Measurements from ENCODE around the gene CALCB.
"Not testable (repeated sequence)": the region's sequence is repeated elsewhere in the genome, so short reads cannot be mapped to it uniquely, and the experiment has no call there.

Gene CALCB, protein sequence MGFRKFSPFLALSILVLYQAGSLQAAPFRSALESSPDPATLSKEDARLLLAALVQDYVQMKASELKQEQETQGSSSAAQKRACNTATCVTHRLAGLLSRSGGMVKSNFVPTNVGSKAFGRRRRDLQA

DNA sequence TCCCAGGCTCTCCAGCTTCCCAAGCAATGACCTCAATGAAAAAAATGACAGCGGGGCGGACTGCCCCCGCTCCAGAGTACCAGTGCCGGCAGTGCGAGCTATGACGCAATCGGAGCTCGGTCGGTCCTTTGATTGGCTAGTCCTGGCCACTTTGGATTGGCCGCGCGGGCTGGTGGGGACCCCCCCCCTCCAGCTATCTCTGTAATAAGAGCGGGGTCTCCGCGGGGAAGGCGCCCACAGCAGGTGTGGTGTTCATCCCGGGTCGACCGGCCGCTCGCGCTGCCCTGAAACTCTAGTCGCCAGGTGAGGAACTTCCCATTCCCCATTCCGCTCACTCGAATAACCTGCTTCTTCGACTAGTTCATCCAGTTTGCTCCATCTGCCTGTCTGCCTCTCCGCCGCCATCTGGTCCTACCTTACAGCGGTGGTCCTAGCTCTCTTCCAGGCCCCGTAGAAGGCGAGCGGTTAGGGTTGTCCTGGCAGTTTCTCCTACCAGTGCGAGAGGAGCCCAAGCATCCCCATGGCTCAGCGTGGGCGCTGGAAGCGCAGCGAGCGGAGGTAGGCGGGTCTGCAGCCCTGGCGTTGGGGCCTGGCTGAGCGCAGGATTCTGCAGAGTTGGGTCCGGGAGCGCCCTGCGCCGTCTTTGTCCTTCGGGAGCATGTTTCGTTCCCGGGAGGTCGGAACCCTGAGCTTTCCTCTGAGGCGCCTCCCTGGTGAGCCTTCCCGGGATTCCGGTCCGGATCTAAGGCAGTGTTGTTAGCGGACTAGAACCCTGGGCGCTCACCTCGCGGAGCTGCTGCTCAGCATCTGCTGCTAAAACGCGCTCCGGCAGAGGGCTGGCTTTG lies at the start of gene CALCB:
Gene CALCB, plus strand, starts transcription at position 233 of the 845 bp plus-strand sequence. CDS start 1,126 bp downstream, outside the sequence.
- no peak for DNase-seq

DNA sequence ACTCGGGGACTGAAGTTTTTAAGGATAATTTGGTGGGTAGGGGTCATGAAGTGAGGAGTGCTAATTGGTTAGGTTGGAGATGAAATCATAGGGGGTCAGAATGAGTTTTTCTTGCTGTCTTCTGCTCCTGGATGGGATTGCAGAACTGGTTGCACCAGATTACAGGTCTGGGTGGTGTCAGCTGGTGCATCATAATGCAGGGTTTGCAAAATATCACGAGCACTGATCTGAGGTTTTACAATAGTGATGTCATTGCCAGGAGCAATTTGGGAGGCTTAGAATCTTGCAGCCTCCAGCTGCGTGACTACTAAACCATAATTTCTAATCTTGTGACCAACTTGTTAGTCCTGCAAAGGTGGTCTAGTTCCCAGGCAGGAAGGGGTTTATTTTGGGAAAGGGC lies 46.4 kb upstream of the CALCB start:
- no peak for DNase-seq

DNA sequence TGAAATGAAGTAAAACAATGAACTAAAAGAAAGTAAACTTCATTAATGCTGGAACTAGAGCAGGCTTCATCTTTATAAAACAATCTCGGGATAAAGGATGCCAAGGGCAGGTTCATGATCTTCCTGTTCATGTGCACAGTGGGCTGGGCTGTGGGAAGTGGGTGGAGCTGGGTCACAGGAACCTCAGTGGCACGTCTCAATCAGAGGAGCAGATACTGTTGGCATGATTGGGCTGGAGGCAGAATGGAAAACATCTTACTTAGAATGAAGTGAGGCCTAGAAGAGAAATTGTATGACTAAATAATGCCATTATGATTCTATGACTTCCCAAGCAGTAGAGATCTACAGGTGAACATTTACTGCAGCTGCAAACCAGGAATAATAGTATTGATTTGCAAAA lies 45.4 kb upstream of the CALCB start:
- DNase-seq, result no peak

DNA sequence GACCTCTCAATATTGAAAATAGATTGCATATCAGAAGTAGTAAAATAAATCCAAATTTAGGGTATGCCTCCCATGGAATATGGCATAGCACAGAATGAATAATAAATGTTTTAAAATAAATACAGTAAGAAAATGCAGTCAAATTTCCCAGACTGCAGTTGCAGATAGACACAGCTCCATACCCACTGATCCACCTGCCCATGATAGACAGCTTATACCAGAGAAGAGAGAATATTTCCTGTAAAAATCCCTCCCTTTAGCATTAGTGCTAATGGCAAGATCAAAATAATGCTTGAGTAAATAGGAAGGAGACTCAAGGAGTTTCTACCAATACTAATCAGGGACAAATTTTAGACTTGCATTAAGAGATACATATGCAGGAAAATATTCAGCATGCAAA lies 45.0 kb upstream of the CALCB start:
- DNase-seq, result no peak

DNA sequence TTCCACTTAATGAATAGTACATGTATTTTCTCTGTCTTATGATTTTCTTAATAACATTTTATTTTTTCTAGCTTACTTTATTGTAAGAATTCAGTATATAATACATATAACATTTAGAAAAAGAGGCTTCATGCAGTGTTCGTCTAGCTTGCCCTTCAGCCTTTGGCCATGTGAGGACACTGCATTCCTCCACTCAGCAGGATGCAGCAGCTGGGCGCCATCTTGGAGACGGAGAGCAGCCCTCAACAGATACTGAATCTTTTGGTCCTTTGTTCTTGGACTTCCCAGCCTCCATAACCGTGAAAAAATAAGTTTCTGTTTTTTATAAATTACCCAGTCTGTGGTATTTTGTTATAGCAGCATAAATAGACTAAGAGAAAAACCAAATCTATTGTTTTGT lies 41.4 kb upstream of the CALCB start:
- not testable (repeated sequence) for DNase-seq

DNA sequence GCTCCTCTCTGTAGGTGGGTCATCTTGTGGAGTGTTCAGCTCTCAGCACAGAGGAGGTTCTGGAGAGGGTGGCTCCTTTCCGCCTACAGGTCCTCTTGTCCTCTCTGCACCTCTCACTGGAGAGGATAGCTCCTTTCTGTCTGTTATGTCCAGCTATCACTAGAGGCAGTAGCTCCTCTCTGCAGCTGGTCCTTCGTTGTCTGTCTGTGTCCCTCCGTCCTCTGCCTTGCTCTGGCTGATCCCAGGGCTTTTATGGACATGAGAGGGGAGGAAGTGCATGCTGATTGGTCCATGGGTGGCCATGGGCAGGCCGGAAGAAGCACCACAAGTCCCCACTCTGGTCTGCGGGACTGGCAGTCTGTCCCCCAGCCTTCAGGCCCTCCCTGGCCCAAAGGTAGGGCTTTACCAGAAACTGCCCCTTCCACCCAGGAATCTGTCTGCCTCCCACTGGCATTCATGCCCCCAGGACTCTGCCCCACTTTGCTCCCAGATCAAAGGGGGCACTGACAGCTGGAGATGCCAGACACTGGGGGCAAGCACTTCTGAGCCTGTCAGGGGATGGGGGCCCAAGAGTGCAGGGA lies 38.6 kb upstream of the CALCB start:
- no peak for DNase-seq

DNA sequence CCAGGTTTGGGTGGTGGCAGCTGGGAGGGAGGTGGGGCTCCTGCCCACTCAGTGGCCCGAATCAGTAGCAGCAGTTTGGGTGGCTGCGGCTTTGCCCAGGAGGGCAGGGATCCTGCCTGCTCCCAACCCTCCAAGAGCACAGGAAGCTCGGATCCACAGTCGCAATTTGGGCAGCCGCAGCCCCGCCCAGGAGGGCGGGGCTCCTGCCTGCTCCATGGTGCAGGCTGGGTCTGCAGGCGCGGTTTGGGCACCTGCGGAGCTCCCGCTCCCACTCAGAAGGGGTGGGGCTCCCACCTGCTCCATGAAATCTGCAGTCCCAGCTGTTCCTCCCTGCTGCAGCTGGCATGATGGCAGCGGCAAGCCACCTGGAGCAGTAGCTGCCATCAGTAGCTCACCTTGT lies 38.1 kb upstream of the CALCB start:
- no peak for DNase-seq

DNA sequence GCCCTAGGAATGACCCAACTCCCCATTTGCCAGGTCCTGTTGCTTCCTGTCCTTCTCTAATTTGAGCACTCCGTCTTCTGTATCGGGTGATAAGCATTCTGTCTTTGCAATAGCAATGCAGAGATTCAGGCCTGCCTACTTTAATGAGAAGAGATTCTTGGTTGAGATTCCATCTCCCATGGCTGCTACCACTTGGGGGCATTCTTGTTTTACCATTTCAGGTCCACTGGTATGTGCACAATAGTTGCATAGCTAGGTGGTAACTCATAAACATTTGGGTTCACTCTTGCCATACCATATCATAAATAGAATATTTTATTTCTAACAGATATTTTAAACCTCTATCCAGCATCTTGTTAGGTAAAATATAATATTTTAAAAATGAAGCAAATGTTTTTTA lies 34.4 kb upstream of the CALCB start:
- no peak for DNase-seq

DNA sequence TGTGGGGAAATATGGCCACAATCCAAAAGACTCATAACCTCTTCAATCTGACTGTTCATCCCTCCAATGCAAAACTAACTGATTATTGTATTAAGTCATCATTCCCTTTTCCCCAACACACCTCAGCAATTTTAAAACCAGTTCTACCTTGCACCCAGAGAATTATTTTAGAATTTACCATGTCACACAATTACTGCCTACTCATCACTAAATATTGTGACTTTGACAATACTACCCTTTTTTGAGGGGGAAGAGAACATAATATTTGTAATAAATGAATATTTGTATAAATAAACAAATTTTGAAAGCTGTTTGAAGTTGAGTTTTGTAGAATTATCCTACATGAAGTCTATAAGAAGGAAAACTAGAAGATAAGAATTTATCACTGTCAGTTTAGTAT lies 28.2 kb upstream of the CALCB start:
- DNase-seq, result no peak

DNA sequence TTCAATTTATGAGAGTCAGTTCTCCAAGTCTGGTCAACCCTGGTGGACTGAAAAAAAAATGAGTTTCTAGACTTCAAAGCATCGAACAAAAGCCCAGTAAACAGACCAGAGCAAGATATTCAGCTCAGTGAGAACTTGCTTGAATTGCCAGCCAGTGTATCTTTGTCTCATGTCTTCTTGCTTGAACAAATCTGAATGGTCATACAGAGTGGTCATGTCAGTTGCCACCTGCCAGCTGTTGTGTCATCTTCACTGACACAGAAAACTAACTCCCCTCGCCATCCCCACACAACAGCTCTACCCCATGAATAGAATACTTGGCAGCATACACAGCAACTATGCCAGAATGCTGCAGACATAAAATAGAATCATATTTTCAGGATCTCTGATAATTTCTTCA lies 27.5 kb upstream of the CALCB start:
- DNase-seq, result no peak

DNA sequence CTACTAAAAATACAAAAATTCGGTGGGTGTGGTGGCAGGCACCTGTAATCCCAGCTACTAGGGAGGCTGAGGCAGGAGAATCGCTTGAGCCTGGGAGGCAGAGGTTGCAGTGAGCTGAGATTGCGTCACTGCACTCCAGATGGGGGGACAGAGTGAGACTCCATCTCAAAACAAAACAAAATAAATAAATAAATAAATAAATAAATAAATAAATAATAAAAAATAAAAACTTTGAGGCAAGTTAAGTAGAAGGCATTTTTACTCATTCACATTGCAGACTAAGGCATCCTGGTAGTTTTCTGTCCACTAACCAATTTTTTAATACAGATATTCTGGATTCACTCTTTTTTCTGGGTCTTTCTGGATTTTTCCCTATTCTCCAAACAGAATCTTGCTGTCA lies 26.7 kb upstream of the CALCB start:
- not testable (repeated sequence) for DNase-seq

DNA sequence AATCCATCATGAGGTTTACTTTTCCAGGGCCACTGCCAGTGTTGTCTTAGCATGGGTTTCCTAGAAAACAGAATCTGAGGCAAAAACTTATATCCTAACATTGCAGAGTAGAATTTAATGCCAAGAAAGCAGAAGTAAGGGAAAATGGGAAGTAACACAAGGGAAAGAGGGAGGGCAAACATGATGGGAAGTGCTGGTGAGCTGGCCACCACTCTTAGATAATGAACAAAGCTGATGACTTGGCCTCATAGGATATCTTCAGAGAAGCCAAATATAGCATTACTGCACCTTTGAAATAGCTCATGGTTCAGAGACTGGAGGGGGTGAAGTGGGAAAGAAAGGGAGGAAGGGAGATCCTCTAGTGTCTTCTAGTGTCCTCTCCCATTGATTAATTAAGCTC lies 24.8 kb upstream of the CALCB start:
- DNase-seq, result no peak

DNA sequence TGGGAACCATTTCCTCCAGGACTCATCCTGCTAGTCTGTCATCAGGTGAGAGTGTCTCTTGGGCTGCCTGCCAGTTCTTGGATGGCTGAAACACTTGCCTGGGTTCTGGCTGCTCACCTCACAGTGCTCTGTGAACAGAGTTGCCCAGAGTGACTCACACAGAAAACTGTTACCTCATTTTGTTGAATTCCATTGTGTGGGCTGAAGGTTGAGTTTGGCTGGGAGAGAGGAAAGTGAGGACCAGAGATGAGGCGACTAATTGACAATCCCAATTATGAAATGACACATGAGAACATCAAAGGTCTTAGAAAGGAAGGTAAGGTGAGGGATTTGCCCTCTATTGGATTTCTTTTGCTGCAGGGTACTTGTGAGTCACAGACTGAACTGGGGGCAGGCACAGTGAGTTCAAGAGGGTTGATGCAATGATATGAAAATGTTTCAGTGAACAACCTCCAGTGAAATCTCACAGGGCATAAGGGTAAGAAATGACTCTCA lies 20.2 kb upstream of the CALCB start:
- no peak for DNase-seq

DNA sequence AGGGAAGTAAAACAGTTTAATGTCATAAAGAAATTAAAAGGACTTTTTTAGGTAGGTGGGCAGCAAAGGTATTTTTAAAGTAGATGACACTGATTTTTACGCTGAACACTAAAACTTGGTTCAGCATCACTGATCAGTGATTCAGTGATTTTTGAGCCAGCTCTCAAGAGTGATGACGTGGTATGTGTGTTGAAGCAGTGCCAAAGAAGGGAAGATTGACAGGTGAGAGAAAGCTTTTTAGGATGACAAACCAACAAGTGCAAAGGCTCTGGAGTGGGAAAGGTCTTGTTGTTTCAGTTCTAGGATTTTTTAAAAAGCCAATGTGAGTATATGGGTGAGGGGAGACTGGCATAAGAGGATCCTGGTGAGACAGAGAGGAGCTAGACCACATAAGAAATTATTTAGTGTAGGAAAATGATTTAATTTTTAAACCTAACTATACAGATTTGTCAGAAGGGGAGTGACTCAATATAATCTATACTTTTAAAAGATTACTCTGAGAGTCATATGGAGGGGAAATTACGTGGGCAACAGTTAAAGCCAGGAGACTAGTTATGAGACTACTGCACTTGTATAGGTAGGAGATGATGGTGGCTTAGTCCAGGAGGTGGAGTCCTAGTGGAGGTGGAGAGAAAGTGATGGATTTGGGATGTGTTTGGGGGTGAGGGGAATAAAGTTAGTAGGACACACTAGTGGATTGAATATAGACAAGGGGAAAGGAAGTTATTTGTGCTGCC lies 17.6 kb upstream of the CALCB start:
- no peak for DNase-seq

DNA sequence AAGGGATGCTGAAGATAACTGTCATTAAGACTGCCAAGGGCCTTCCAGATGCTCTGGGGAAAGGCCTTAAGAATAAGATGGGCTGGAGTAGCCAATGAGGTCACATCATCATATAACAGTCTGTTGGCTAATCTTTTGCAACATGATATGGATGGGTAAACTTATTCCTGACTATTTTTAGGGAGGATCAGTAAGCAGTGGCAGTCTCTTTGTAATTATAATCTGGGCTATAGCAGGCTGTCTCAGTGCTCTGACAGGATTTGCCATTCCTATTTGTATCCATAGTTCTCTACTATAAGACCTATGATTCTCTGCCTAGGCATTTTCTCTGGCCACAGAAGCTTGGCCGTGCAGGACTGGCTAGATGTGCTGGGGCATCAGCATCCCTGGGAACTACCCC lies 16.1 kb upstream of the CALCB start:
- DNase-seq, result no peak

DNA sequence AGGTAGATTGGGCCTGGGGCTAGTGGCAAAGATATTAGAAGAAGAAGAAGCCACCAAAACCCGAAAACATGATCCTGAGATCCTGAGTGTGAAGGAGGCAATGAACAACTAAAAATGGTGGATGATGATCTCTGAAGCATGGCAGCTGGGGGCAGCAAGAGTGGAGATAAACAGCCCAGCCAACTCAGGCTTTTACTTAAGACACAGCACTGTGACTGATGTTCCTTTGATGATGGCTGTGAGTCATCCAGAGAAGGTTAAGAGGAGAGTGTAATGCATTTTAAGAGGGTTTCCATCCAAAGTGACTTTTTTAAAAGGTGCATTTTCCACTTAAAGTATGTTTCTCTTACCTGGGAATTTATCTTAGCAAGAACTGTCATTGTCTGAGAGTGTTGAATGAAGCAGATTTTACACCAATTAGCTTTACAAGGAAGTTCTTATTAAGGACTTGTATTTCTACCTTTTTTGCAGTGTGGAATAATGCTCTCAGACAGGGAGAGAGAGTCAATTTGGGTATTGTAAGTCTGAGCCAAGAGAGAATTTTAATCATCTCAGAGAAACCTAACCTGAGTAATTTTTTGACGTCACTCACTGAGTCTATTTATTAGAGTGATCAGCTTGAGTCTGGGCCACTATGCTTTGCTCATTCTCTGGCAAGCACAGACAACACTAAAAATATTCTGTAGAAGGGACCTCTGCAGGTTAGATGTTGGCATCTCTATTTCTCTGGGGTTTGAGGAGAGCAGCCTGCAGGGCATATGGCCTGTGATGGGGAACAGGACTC lies 14.1 kb upstream of the CALCB start:
- DNase-seq, result no peak

DNA sequence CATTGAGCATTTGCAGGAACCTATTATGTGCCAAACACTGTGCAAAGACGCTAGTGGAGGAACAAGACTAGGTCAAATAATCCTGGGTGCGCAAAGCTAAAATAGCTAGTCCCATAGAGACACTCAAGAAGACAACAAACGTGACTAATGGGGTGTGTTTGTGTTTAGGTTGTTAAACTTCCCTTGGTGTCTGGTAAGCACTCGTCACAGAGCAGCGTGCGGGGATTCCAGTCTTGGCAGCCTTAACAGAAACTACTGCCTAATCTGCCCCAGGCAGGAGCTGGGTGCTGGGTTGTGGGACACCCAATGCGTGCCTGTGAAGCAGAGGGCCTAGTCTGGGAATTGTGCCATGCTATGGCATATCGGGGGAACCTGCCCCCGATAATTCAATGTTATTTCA lies 10.8 kb upstream of the CALCB start:
- no peak for DNase-seq

DNA sequence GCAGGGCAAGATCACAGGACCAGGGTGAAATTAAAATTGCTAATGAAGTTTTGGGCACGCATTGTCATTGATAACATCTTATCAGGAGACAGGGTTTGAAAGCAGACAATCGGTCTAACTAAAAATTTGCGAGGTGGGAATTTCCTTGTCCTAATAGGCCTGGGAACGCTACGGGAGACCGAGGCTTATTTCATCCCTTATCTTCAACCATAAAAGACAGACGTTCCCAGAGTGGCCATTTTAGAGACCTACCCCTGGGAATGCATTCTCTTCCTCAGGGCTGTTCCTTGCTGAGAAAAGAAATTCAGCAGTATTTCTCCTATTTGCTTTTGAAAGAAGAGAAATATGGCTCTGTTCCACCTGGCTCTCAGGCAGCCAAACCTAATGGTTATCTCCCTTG lies 3.6 kb upstream of the CALCB start:
- not testable (repeated sequence) for DNase-seq

DNA sequence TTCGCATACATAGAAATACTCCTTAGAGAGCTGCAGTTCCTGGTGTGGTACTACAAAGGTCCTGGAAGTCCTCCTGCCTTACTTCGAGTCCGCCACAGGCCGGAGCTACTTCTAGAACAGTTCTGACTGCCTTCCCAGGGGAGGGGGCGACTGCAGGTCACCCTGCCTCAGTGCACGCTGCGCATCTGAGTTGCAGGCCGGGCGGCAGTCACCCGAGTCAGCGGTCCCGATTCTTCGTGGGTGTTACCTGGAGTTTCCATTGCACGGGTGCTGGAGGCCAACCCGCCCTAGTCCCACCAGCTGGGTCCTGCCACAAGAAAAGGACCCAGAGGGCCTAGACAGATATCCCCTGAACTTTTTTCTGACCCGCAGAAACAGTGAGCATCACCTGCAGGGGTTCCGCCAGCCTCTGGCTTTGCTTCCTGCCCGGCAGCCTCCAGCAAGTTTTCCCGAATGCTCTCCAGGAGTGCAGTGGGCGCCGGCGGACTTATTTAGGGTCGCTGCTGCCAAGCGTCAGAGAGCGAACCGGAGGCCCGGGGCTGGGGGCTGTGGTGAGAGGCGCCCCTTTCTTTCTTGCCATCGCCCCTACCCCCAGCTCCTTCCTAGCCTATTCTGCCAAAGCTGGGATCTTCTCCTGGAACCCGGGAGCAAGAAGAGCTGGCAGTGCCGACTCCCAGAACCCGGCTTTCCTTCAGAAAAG lies 1.7 kb upstream of the CALCB start:
- no peak for DNase-seq

DNA sequence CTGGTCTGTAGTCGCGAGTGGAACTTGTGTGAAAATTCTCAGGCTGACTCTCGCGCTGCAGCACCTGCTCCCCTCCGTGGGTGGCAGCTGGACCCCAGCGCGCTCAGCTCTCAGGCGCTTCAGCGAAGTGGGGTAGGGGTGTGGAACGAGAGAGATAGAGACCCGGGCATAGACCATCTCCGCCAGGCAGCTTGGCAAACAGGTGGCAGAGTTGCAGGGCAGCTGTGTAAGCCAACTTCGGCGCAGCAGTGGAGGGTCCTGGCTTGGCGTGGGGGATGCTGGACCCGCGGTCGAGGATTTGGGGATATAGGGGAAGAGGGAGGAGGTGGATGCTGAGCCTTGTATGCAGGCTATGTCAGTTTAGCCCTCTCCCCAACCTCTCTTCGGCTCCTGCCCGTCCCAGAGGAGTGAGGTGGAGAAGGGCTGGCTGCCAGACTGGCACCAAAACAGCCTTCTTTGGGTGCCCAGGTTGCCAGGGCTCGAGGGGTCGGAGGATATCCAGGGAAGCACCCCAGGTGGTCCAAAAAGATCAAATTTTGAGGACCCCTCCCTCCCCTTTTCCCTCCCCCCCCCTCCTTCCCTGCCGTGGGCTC lies 746 bp upstream of the CALCB start:
- DNase-seq, result no peak

Measured in hippocampal formation (tissue), 2 donors.